IPS DF 4.7 (cell line): ENCODE results near the gene SLC24A3.

ENCODE experiments used
- DNase-seq: peaks from one replicate; pipeline ENCODE4 v3.0.0-alpha.2; 2013; ENCODE audit warnings: low spot score; ENCODE audit errors: extremely low read depth

Gene SLC24A3

GRCh38 chr20:19236371-19237055, 24.1 kb downstream of the SLC24A3 start:
- DNase-seq, result no peak

- DNase-seq, result no peak
These were observed 29.0 kb downstream of the SLC24A3 start for GRCh38 chr20:19241440-19241839.

DNA sequence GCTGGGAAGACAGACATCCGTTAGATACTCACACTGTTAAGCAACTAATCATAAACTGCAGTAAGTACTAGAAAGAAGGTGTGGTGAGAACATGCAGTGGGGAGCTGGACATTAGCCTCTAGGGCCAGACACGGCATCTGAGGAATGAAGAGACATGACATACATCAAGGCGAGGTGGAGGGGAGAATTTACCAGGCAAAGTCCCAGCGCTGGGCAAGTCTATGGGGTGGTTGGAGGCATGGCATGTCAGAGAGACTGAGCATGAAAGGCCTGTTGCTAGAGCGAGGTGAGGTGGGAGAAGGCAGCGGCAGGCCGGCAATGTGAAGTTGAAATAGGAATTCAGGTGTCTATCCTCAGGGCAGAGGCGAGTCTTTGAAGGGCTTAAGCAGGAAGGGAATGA, 31.8 kb downstream of the SLC24A3 start:
- DNase-seq, result no peak

GRCh38 chr20:19249106-19249879, 36.9 kb downstream of the SLC24A3 start:
- DNase-seq, result no peak

- no peak for DNase-seq
These were observed 37.9 kb downstream of the SLC24A3 start for GRCh38 chr20:19250346-19250745.

DNA sequence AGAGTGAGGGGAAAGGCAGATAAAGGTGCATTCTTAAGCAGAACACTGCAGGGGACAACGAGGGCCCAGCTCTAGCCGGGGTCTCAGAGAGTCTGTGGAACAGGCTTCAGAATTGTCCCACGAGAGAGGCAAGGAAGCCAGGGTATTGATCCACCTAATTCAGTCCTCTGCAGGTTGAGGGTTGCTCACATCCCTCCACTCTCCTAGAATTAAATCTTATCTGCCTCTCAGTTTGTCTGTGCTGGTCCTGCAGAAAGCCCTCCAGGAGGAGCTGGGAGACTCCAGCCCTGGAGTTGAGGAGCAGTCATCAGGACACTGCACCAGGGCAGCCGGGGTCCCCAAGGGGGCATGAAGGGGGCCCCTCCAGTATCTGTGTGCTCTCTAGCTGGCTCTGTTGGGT, 39.1 kb downstream of the SLC24A3 start:
- DNase-seq, result no peak

GRCh38 chr20:19251958-19252357, 39.5 kb downstream of the SLC24A3 start:
- DNase-seq, result no peak

DNA sequence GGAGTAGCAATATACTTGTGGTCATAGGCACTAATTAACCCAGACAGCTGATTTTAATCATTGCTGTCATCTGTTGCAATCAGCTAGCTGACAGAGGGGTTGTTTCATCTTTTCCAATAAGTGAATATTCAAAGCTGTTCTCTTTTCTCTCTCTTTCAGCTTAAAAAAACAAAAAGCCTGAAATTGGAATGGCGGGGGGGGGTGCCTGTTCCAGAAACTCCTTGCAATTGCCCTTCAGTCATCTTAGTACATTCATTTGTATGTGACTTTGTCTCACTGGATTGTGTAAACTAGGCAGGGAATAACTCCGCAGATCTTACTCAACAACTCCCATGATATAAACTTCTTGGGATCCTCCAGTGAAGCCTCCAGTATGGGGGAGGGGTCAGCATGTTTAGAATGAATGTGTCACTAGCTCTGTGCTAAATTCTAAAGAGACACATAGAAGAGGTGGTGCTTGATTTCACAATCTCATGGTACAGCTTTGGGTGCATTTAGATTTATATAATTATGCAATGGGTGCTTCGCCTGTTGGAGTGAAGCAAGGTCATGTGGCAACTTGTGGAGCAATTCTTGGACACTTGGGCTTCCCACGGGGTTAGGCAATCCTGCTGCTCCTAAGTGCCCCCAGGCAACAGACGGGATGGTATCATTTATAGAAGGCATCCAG, 40.1 kb downstream of the SLC24A3 start:
- DNase-seq, result no peak

DNA sequence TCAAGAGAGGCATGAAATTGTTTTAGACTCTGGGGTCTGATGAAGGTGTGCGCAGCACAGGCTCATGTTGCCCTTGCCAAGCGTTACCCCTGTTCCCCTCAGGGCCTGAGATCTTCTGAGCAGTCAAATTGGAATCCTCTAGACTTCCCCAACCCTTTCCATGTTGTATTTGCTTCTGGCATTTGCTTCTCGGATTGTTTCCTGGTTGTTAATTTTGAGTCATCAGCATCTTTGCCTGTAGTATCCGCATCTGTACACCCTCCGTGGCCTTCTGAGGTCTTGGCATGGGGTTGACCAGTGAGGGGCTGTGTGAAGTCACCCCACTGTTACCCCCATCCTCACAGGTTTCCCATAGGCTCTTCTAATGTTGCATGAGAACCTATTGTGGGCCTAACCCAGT, 40.9 kb downstream of the SLC24A3 start:
- no peak for DNase-seq

DNA sequence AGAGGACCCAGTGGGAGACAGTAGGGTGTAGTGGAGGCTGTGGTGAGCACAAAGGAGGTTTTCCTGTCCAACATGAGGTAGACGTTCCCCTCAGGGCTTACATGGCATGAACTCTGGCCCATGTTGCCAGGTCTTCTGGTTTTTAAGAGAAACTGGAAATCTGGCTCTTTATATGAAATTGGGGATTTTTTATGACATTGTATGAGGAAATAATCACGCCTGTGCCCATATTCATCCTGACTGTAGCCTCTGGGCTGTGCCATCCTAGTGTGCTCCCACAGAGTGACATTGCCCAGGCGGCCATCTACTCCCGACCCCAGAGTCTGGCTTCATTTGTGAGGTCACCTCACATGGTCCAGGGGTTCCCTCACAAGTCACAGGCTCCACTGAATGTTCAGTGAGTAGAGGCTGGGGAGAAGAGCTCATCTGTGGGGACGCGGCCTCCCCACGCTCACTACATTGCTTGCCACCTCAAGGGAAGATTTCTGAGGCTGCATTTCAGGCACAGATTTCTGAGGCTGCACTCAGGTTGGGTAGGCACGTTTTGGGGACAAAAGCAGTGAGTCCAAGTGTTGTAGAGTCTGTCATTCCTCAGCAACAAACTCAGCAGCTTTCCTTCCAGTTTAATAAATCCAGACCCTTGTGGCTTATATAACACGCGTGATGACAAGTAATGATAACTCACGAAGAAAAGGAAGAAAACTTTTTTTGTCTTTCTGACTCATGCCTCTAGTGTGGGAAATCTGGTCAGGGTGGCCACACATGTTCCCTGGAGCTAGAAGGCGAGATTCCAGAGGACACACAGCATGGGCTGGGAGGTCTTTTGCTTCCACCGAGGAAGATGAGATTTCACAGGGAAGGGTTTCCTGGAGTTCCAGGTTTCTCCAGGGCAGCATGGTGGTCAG, 41.7 kb downstream of the SLC24A3 start:
- no peak for DNase-seq

- no peak for DNase-seq
These were observed 42.5 kb downstream of the SLC24A3 start for GRCh38 chr20:19254956-19255355.

DNA sequence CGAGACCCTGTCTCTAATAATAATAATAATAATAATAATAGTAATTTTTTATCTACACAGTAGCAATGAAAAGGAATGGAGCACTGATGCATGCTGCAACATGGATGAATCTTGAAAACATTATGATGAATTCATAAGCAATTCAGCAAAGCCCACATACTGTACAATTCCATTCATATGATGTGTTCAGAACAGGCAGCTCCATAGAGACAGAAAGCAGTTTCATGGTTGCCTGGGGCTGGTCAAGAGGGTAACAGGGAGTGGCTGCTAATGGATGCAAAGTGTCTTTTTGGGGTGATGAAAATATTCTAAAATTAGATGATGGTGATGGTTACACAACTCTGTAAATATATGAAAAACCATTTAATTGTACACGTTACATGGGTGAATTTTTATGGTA, 43.6 kb downstream of the SLC24A3 start:
- no peak for DNase-seq

DNA sequence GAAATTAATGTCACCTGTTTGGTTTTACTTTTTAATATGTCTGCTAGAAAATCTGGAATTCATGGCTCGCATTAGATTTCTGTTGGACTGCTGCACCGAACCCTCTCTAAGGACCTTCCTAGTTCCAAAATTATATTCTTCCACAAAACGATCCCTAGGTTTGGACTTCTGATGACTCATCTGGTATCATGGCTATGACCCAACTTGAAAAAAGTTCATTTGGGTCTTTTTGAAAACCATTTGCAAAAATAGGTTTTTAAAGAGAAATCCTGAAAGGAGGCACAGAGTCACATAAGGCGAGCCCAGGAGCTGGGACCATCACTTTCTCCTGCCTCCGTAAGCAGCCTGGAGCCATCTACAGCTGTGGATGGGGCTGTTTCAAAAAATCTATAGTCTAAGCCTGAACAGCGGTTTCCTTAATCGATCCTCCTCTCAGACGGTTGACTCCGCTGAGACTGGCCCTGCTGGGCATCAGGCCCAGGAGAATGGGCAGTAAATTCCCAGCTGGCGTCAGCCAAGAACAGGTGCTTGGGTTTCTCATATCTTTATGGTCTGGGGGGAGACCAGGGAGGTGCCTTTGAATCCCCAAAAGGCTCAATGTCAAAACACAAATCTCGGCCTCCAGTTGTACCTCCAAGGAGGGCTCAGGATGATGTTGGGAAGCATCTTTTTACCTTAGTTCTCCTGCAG, 44.6 kb downstream of the SLC24A3 start:
- no peak for DNase-seq

DNA sequence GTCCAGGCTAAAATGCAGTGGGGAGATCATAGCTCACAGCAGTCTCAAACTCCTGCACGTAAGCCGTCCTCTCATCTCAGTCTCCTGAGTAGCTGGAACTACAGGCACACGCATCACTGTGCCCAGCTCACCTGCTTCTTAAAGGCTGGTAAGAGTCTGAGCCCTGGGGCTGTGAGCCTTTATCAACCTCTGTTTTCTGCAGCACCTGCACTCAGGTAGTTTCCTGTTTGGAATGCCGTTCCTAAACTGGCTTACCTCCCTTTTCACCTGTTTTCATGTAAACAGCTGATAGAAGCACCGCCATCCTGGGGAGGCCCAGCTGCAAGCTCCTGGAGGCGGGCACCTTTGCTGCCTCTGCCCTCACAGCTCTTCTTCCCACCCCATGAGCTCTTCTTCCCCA, 45.4 kb downstream of the SLC24A3 start:
- DNase-seq, result no peak

GRCh38 chr20:19259141-19259591, 46.7 kb downstream of the SLC24A3 start:
- DNase-seq, result no peak

- no peak for DNase-seq
These were observed 48.1 kb downstream of the SLC24A3 start for GRCh38 chr20:19260412-19261090.

- DNase-seq, result no peak
These were observed 51.7 kb downstream of the SLC24A3 start for GRCh38 chr20:19264191-19264590.

GRCh38 chr20:19265646-19266374, 53.4 kb downstream of the SLC24A3 start:
- DNase-seq, result peak; percentile 44

- no peak for DNase-seq
These were observed 56.0 kb downstream of the SLC24A3 start for GRCh38 chr20:19268426-19268825.
